ENCODE measurements around the gene NUSAP1.

Gene NUSAP1

DNA sequence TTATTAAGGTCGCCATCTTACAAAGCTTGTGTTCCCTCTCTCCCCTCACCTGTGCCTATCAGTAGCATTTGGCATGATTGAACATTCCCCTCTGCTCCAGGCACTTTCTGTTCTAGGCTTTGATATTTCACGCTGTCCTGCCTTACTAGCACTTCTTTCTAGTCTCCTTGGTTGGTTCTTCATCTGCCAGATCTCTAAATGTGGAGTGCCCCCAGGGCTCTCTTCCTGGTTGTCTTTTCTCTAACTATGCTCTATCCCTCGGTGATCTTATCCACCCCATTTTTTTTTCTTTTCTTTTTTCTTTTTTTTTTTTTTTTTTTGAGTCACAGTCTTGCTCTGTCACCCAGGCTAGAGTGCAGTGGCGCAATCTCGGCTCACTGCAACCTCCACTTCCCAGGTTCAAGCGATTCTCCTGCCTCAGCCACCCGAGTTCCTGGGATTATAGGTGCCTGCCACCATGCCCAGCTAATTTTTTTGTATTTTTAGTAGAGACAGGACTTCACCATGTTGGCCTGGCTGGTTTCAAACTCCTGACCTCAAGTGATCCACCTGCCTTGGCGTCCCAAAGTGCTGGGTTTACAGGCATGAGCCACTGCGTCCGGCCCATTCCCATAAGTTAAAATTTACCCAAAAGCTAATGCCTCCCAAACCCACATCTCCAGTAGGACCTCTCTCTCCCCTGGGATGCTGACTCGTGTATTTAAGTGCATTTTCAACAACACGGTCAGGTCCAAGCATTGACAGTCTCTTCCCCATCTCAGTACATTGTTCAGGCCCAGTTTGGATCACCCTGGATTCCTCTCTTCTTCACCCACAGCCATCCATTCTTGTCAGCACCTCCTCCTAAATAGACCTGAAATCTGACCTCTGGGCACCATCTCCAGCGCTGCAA, 5.2 kb downstream of the NUSAP1 start:
- Histone ChIP-seq H3K79me2 (ENCODE audit: insufficient read depth, low read length) (peaks cover 93% of the 10 kb centered on the region), H3K9me3 (ENCODE audit: insufficient read depth, low read length, severe bottlenecking) (no peaks in the 10 kb centered on the region), H3K4me2 (ENCODE audit: insufficient read depth, low read length) (peak overlapping the region; percentile 53), H3K36me3 (ENCODE audit: insufficient read depth, low read length) (peaks cover 61% of the 10 kb centered on the region), H3K4me3 (ENCODE audit: low read depth in 1 of 2, low read length in 2 of 2) (peak overlapping the region in 1 of 2 experiments; percentile 18; a peak in 1 of 4 replicates), H3K9ac (ENCODE audit: low read depth, low read length) (no peak overlapping the region; the same call in 1 of the 2 replicates), H3K4me1 (ENCODE audit: insufficient read depth, low read length) (peaks cover 41% of the 10 kb centered on the region), H3K27ac (ENCODE audit: low read length) (no peak overlapping the region), H2AFZ (ENCODE audit: low read depth, low read length) (no peak overlapping the region), H4K20me1 (ENCODE audit: insufficient read depth, low read length) (peaks cover 48% of the 10 kb centered on the region), H3K27me3 (ENCODE audit: insufficient read depth, low read length, poor library complexity) (no peaks in the 10 kb centered on the region)
- no peak for DNase-seq
- no peak for ATAC-seq (ENCODE audit: insufficient read depth, low read depth)
- TF ChIP-seq, protein P1, sequence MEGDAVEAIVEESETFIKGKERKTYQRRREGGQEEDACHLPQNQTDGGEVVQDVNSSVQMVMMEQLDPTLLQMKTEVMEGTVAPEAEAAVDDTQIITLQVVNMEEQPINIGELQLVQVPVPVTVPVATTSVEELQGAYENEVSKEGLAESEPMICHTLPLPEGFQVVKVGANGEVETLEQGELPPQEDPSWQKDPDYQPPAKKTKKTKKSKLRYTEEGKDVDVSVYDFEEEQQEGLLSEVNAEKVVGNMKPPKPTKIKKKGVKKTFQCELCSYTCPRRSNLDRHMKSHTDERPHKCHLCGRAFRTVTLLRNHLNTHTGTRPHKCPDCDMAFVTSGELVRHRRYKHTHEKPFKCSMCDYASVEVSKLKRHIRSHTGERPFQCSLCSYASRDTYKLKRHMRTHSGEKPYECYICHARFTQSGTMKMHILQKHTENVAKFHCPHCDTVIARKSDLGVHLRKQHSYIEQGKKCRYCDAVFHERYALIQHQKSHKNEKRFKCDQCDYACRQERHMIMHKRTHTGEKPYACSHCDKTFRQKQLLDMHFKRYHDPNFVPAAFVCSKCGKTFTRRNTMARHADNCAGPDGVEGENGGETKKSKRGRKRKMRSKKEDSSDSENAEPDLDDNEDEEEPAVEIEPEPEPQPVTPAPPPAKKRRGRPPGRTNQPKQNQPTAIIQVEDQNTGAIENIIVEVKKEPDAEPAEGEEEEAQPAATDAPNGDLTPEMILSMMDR (IDR thresholded peaks at IDR 0.05; ENCODE audit: borderline replicate concordance, extremely low read depth, low read length, poor library complexity, severe bottlenecking): no peak
- no peak for TF ChIP-seq EZH2 (IDR thresholded peaks at IDR 0.05; ENCODE audit: borderline replicate concordance, low read depth, low read length, severe bottlenecking)

DNA sequence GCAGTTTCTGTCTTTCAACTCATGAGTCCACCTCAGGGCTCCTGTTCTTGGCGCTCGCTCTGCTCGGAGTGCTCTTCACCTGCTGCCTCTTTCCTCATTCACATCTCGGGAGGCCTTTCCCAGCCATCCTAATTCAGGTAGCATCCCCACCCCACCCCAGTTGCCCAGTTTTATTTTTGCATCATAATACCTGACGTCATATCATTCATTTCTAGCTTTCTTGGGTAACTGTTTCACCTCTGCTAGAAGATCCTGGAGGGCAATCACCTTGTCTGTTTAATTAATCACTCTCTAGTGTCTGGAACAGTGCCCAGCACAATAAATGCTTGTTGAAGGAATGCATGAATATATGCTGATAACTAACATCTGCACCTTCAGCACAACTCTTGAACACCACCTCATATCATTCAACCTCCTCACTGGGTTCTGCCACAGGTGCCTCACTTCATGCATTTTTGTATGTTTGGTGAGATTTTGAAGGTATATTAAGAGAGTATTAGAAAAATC, 7.6 kb downstream of the NUSAP1 start:
- H3K9ac ChIP-seq (ENCODE audit: low read depth, low read length): no peak overlapping the region
- no peaks in the 10 kb centered on the region for H3K27me3 ChIP-seq (ENCODE audit: insufficient read depth, low read length, poor library complexity)
- no peak for TF ChIP-seq EZH2 (IDR thresholded peaks at IDR 0.05; ENCODE audit: borderline replicate concordance, low read depth, low read length, severe bottlenecking)
- TF ChIP-seq, protein P1 (IDR thresholded peaks at IDR 0.05; ENCODE audit: borderline replicate concordance, extremely low read depth, low read length, poor library complexity, severe bottlenecking): no peak
- peaks cover 88% of the 10 kb centered on the region for H3K79me2 ChIP-seq (ENCODE audit: insufficient read depth, low read length)
- peaks cover 32% of the 10 kb centered on the region for H3K4me1 ChIP-seq (ENCODE audit: insufficient read depth, low read length)
- ATAC-seq (ENCODE audit: insufficient read depth, low read depth): no peak
- H3K27ac ChIP-seq (ENCODE audit: low read length): no peak overlapping the region
- H3K9me3 ChIP-seq (ENCODE audit: insufficient read depth, low read length, severe bottlenecking): no peaks in the 10 kb centered on the region
- peaks cover 84% of the 10 kb centered on the region for H3K36me3 ChIP-seq (ENCODE audit: insufficient read depth, low read length)
- peaks cover 48% of the 10 kb centered on the region for H4K20me1 ChIP-seq (ENCODE audit: insufficient read depth, low read length)
- H2AFZ ChIP-seq (ENCODE audit: low read depth, low read length): no peak overlapping the region
- no peak overlapping the region for H3K4me3 ChIP-seq (ENCODE audit: low read depth in 1 of 2, low read length in 2 of 2)
- DNase-seq: no peak
- H3K4me2 ChIP-seq (ENCODE audit: insufficient read depth, low read length): no peak overlapping the region; the same call in 1 of the 2 replicates

DNA sequence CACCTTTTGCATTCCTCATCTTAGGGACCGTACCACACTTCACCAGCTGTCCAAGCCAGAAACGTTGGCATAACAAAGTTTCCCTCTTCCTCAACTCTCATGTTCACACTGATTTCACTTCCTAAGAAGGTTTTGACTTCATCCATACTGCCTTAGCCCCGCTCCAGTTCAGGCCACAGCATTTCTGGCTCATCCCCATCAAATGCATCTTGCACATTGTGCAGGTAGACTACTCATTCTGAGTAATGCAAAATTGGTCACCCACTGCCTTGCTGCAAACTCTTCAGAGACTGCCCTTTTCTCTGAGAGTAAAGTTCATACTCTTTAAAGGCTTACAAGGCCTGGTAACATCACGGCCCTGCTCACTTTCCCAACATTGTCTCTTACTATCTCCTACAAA, 8.8 kb downstream of the NUSAP1 start:
- DNase-seq (no peak), ATAC-seq (ENCODE audit: insufficient read depth, low read depth) (no peak)
- Histone ChIP-seq H3K27me3 (ENCODE audit: insufficient read depth, low read length, poor library complexity) (no peaks in the 10 kb centered on the region), H2AFZ (ENCODE audit: low read depth, low read length) (no peak overlapping the region), H3K9ac (ENCODE audit: low read depth, low read length) (no peak overlapping the region), H3K79me2 (ENCODE audit: insufficient read depth, low read length) (peaks cover 88% of the 10 kb centered on the region), H3K4me1 (ENCODE audit: insufficient read depth, low read length) (peaks cover 24% of the 10 kb centered on the region), H3K36me3 (ENCODE audit: insufficient read depth, low read length) (peaks cover 89% of the 10 kb centered on the region), H3K4me2 (ENCODE audit: insufficient read depth, low read length) (peak overlapping the region; percentile 24; the same call in 1 of the 2 replicates), H3K9me3 (ENCODE audit: insufficient read depth, low read length, severe bottlenecking) (no peaks in the 10 kb centered on the region), H3K4me3 (ENCODE audit: low read depth in 1 of 2, low read length in 2 of 2) (no peak overlapping the region), H3K27ac (ENCODE audit: low read length) (no peak overlapping the region), H4K20me1 (ENCODE audit: insufficient read depth, low read length) (peaks cover 44% of the 10 kb centered on the region)
- TF ChIP-seq EZH2 (IDR thresholded peaks at IDR 0.05; ENCODE audit: borderline replicate concordance, low read depth, low read length, severe bottlenecking): no peak
- TF ChIP-seq, protein P1 (IDR thresholded peaks at IDR 0.05; ENCODE audit: borderline replicate concordance, extremely low read depth, low read length, poor library complexity, severe bottlenecking): no peak

Data from DND-41 (cell line).